Measurements from ENCODE around the gene DPH1. TPM values are rescaled to one million over a fixed set of nuclear protein-coding genes. Genes with fewer than 3 reads are reported as not detected.
A peak's percentile ranks its signal among the peaks of the same experiment; 100 is the strongest.

Gene DPH1
- total RNA-seq (10 to 100 TPM in 1 of 2 donors, 1 to 10 TPM in 1; 9.8 to 24.6 TPM), polyA plus RNA-seq (10 to 100 TPM; 17.5 to 21.2 TPM)

DNA sequence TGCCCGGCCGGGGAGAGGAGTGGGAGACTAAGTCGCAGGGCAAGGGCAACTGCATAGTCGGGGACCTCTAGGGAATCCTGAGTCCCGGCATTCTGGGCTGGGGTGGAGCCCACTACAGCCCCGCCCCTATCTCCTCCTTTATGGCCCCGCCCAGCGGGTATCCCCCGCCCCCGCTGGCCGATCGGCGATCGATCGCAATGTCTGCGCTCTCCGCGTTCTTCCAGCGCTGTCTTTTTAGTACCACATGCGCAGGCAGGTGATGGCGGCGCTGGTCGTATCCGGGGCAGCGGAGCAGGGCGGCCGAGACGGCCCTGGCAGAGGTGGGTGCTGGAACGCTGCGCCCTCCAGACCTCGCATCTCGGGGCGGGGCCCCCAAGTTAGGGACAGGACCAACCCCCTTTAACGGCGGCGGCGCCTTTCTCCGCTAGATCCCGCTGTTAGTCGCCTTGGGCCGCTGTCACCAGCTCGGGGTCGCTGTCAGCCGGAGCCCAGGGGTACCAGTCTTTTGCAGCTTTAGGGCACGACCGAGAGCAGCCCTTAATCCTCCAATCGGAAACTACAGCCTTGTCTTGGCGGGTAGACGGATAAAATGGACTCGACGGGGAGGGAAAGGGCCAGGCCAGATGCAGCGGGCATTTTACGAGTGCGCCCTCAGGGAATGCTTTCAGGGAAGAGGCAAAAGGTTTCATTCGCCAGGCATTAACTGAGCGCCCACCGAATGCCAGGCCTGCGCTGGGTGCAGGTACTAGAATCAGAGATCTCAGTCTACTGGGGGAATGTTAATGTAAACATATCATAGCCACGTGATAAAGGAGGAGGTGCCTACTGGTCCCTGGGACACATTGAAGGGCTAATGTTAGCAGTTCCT, at the start of gene DPH1:
Gene DPH1 (plus strand): TSS at position 243 of the 868 bp plus-strand sequence. CDS start 17 bp downstream, at position 260.
- 2% methylated on average over 59 of the region's 59 CpGs for WGBS
- H3K9ac ChIP-seq (ENCODE audit: low read depth in 1 of 2, low read length in 2 of 2) = peak within 1 kb of the TSS; percentile 51 to 87
- H3K4me3 ChIP-seq (ENCODE audit: low read depth in 1 of 3, low read length in 3 of 3) = peak within 1 kb of the TSS; percentile 71 to 93 (median 89)
- H3K36me3 ChIP-seq (ENCODE audit: control insufficient read depth in 4 of 4, insufficient read depth in 3 of 4, low read depth in 1 of 4, low read length in 3 of 4) = peaks cover 0 to 4% (median 0%) of the 10 kb centered on the region in 4 donors
- H3K27me3 ChIP-seq (ENCODE audit: control insufficient read depth in 4 of 4, insufficient read depth in 4 of 4, low read length in 3 of 4) = no peaks in the 10 kb centered on the region
- peak within 1 kb of the TSS; percentile 60 to 77 for H3K27ac ChIP-seq (ENCODE audit: low read depth in 1 of 2, low read length in 2 of 2)
- peak; percentile 88 for DNase-seq (ENCODE audit: low spot score)
- peaks cover 2 to 33% (median 21%) of the 10 kb centered on the region in 4 donors for H3K4me1 ChIP-seq (ENCODE audit: control insufficient read depth in 4 of 4, insufficient read depth in 4 of 4, low read length in 3 of 4)
- H3K9me3 ChIP-seq (ENCODE audit: control insufficient read depth in 4 of 4, low read length in 3 of 4) = no peaks in the 10 kb centered on the region
- peak; percentile 97 for TF ChIP-seq YY1 (IDR thresholded peaks at IDR 0.05)
- no peak for TF ChIP-seq JUND (IDR thresholded peaks at IDR 0.05)
- TF ChIP-seq NR2F2 (IDR thresholded peaks at IDR 0.05) = no peak
- TF ChIP-seq, protein P1, sequence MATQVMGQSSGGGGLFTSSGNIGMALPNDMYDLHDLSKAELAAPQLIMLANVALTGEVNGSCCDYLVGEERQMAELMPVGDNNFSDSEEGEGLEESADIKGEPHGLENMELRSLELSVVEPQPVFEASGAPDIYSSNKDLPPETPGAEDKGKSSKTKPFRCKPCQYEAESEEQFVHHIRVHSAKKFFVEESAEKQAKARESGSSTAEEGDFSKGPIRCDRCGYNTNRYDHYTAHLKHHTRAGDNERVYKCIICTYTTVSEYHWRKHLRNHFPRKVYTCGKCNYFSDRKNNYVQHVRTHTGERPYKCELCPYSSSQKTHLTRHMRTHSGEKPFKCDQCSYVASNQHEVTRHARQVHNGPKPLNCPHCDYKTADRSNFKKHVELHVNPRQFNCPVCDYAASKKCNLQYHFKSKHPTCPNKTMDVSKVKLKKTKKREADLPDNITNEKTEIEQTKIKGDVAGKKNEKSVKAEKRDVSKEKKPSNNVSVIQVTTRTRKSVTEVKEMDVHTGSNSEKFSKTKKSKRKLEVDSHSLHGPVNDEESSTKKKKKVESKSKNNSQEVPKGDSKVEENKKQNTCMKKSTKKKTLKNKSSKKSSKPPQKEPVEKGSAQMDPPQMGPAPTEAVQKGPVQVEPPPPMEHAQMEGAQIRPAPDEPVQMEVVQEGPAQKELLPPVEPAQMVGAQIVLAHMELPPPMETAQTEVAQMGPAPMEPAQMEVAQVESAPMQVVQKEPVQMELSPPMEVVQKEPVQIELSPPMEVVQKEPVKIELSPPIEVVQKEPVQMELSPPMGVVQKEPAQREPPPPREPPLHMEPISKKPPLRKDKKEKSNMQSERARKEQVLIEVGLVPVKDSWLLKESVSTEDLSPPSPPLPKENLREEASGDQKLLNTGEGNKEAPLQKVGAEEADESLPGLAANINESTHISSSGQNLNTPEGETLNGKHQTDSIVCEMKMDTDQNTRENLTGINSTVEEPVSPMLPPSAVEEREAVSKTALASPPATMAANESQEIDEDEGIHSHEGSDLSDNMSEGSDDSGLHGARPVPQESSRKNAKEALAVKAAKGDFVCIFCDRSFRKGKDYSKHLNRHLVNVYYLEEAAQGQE (IDR thresholded peaks at IDR 0.05) = peak; percentile 58
- TF ChIP-seq, protein P2, sequence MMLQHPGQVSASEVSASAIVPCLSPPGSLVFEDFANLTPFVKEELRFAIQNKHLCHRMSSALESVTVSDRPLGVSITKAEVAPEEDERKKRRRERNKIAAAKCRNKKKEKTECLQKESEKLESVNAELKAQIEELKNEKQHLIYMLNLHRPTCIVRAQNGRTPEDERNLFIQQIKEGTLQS (IDR thresholded peaks at IDR 0.05) = no peak
- TF ChIP-seq SP1 (IDR thresholded peaks at IDR 0.05) = peak; percentile 73
- peak; percentile 25 for TF ChIP-seq FOXA1 (IDR thresholded peaks at IDR 0.05)
- peak; percentile 96 to 97 for TF ChIP-seq EGR1 (IDR thresholded peaks at IDR 0.05; ENCODE audit: low read depth in 2 of 2)
- peak in 1 of 2 donors; percentile 49 for TF ChIP-seq RXRA (IDR thresholded peaks at IDR 0.05)
- TF ChIP-seq TAF1 (conservative IDR thresholded peaks at IDR 0.05) = peak; percentile 17
- TF ChIP-seq HNF4A (conservative IDR thresholded peaks at IDR 0.05) = peak in 1 of 2 donors; percentile 35
- TF ChIP-seq, protein P3, sequence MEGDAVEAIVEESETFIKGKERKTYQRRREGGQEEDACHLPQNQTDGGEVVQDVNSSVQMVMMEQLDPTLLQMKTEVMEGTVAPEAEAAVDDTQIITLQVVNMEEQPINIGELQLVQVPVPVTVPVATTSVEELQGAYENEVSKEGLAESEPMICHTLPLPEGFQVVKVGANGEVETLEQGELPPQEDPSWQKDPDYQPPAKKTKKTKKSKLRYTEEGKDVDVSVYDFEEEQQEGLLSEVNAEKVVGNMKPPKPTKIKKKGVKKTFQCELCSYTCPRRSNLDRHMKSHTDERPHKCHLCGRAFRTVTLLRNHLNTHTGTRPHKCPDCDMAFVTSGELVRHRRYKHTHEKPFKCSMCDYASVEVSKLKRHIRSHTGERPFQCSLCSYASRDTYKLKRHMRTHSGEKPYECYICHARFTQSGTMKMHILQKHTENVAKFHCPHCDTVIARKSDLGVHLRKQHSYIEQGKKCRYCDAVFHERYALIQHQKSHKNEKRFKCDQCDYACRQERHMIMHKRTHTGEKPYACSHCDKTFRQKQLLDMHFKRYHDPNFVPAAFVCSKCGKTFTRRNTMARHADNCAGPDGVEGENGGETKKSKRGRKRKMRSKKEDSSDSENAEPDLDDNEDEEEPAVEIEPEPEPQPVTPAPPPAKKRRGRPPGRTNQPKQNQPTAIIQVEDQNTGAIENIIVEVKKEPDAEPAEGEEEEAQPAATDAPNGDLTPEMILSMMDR (IDR thresholded peaks at IDR 0.05; ENCODE audit: low read depth, low read length, missing input control) = no peak
- TF ChIP-seq FOXA2 (IDR thresholded peaks at IDR 0.05) = no peak
- TF ChIP-seq GABPA (IDR thresholded peaks at IDR 0.05 in 1 of 2, conservative IDR thresholded peaks at IDR 0.05 in 1 of 2) = peak in 1 of 2 donors; percentile 63
- TF ChIP-seq HNF4G (IDR thresholded peaks at IDR 0.05) = no peak
- TF ChIP-seq, protein P4, sequence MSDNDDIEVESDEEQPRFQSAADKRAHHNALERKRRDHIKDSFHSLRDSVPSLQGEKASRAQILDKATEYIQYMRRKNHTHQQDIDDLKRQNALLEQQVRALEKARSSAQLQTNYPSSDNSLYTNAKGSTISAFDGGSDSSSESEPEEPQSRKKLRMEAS (IDR thresholded peaks at IDR 0.05) = peak; percentile 98
- TF ChIP-seq, protein P5, sequence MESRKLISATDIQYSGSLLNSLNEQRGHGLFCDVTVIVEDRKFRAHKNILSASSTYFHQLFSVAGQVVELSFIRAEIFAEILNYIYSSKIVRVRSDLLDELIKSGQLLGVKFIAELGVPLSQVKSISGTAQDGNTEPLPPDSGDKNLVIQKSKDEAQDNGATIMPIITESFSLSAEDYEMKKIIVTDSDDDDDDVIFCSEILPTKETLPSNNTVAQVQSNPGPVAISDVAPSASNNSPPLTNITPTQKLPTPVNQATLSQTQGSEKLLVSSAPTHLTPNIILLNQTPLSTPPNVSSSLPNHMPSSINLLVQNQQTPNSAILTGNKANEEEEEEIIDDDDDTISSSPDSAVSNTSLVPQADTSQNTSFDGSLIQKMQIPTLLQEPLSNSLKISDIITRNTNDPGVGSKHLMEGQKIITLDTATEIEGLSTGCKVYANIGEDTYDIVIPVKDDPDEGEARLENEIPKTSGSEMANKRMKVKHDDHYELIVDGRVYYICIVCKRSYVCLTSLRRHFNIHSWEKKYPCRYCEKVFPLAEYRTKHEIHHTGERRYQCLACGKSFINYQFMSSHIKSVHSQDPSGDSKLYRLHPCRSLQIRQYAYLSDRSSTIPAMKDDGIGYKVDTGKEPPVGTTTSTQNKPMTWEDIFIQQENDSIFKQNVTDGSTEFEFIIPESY (IDR thresholded peaks at IDR 0.05) = no peak
- peak in 1 of 2 donors; percentile 62 for TF ChIP-seq RAD21 (IDR thresholded peaks at IDR 0.05)

Data from liver (tissue), 9 donors.